HG03103 (cell line): Measurements from ENCODE around the gene SLC25A53.
"Not testable (repeated sequence)": the region's sequence is repeated elsewhere in the genome, so short reads cannot be mapped to it uniquely, and the experiment has no call there.

Experiments
- ATAC-seq: cut with Tn5 transposase; IDR thresholded peaks from one replicate; pipeline ENCODE4 v1.9.1; 2021; ENCODE audit warnings: low read depth; ENCODE audit not compliant: unreplicated experiment

SLC25A53 gene

DNA sequence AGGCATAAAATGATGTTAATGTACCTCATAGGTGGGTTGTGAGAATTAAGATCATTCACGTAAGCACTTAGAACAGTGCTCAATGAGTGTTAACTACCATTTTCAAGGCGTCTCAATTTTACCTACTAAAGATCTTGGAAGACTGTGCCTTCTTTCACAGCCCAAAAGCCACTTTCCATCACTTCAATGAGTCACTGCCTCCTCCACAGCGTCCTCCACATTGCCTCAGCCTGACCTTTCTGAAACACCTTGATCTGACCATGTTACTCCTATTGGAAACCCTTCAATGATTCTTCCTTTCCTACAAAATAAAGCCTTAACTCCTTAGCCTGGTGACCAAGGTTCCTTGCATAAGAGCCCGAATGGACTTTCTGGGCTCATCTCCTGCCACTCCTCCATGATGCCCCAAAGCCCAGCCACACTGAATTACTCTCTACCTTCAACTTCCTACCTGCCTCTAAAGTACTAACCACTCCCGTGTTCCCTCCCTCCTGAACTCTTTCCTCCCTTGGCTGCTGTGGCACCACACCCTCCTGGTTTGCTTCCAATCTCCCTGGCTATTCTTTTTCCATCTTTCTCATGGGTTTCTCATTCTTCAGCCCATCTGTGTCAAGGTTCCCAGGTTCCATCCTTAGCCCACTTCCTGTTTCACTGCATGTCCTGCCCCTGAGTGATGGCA lies 22.1 kb downstream of the SLC25A53 start:
- no peak for ATAC-seq

DNA sequence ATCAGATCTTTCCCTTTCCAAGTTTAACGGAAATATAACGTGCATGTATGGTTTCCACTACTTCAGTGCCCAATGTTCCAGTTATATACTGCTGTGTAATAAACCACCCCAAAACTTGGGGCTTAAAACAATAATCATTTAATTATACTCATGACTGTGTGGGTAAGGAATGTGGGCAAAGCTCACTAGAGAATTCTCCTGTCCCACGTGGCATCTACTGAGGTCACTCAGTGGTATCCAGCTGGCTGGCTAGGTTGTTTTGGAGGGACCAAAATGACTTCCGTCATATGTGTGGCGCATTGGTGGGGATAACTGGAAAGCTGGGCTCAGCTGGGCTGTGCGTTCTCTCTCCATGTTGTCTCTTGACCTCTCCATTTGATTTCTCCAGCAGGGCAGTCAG lies 26.0 kb downstream of the SLC25A53 start:
- ATAC-seq: no peak

DNA sequence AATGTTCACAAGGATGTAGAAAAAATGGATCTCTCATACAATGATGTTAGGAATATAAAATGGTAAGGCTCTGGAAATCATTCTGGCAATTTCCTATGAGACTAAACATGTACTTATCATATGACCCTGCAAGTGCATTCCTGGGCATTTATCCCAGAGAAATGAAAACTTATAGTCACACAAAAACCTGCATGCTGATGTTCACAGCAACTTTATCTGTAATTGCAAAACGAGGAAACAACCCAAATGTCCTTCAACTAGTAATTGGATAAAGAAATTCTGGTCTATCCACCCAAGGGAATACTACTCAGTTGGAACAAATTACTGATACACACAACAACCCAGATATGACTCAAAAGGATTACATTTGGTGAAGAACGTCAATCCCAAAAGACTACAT lies 30.0 kb downstream of the SLC25A53 start:
- no peak for ATAC-seq

DNA sequence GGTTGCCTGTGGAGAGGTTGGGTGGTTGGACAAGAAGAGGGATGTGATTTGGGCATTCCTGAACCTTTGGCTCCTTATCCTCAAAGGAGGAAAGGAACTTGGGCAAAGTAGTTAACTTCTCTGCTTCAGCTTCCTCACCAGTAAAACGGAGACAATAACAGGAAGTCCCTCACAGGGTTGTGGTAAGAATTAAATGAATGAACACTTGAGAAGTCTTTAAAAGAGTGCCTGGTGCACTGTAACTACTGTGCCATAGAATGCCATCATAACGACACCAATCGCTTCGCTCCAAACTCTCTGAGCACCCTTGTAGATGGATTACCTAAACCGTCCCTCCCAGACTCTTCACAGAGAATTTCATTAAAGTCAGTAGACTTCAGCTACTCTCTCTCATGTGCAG lies 34.0 kb downstream of the SLC25A53 start:
- no peak for ATAC-seq

DNA sequence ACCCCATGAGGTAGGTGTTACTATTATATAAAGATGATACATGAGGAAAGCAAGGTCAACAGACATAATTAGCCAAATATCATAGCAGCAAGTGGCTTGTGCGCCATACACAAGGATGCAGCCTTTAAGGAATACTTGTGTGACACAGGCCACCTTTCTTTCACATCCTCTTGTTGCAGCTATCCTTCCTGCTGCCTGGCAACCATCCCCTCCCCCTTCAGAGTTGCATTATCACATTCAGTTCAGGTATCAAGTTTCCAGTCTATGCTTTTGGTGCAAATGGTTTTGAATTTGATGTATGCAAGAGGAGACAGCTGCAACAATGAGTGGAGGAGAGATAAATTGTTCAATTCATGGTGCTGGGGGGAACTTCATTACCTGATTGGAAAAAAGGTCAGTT lies 38.0 kb downstream of the SLC25A53 start:
- no peak for ATAC-seq

DNA sequence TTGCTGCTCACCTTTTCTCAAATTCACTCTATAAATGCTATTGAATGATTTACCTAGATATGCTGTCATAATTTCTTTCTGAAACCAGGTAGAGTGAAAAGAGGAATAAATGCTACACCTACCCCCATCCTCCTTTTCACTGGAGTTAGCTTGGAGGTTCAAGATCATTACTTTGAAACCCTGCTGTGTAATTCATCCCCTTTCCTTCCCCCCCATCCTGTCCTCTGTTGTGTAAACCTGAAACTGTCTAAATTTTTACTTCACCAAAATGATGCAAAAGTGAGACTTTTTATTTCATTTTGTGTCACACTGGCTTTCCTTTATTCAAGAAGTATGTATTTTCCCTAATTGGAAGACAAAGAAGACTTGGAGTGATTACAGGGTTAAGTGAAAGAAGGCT lies 39.0 kb downstream of the SLC25A53 start:
- no peak for ATAC-seq

DNA sequence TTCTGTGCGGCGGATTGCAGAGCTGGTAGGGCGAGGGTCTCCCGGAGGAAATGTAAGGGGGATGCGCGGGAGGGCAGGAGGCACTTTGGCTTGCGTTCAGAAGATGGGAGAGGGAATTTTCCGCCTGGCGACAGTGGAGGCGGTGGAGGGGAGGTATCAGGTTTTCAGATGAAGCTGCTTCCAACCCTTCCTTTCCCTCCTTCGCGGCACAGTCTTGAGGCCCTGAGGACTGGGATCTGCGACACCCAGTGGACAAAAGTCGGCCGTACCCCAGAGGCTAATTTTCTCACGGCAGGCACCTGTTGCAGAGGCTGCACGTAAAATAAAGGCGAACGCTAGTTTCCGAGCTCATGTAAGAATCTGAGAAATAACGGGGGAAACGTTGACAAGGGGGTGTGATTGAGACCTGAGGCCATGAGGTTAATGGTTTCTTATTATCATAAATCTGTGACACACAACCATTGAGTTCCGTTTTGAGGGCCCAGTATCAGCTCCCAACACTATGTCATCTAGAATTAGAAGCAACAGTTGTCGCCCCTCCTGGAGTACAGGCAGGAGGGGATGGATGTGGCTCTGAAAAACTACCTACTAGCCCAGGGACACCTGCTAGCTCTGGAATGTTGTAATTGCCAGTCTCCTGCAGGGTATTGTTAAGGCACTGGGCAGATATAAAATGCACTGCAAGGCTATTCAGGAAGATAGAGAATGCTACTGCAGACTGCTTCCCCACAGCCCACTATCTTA lies 43.4 kb downstream of the SLC25A53 start:
- ATAC-seq: peak; percentile 43

DNA sequence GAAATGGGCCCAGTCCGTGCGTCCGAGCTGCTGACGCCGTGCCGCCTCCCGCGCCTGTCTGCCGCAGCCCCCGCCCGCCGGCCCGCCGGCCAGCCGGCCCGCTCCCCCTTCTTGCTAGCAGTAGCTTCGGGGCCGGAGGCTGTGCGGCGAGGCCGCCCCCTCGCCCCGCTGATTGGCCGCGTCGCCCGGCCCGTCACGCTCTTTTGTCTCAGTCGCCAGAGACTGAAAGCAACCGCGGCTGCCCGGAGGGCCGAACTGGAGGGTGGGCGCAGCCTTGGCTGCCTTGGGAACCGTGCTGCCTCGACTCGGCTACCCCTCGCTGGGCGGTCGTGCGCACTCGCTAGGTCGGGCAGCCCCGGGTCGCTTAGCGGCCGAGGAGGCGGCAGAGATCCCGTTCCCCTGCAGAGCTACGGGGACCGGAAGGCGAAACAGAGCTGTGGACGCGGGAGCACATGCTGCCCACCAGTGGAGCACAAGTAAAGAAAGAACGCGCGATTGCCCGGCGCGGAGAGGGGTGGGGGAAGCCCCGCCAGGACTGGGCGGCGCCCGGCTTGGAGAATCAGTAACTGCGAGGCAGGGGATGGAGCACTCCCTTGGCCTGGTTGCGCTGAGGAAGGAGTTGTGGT lies 44.4 kb downstream of the SLC25A53 start, which contains the start of gene ZCCHC18:
Gene ZCCHC18, plus strand, starts transcription at position 198 of the 626 bp plus-strand sequence. CDS start 1,589 bp downstream, outside the sequence.
- ATAC-seq: peak; percentile 58

DNA sequence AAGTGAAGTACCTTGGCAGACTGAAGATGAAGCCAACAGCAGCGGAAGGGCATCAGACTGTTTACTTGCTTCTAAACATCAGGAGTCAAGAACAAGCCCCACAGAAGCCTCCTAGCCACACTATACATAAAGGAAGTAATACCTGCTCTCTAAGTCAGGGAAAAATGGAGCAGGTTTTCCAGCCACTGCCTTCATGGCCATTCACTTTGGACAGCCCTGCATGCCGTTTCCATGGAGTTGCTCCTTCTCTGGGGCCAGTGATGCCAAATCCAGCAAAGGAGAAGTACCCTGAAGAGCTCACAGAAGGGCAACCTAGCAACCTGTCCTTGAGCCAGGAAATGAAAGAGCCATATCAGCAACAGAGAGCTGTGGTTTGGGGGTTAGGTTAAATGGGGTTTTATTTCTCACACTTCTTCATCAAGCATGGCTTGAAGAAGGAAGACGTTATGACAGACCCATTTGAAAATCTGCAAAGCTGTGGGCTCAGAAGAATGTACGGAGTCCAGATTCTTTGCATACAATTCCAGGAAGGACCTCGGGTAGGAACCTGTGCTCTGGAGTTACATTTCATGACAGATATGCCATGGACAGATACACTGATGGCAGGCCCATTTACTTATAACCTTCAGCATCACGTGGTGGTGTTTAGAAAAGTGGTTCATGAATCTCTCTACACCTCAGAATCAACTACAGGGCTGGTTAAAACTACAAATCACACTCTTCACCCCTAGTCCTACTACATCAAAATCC lies 46.1 kb downstream of the SLC25A53 start:
- ATAC-seq: peak; percentile 41

DNA sequence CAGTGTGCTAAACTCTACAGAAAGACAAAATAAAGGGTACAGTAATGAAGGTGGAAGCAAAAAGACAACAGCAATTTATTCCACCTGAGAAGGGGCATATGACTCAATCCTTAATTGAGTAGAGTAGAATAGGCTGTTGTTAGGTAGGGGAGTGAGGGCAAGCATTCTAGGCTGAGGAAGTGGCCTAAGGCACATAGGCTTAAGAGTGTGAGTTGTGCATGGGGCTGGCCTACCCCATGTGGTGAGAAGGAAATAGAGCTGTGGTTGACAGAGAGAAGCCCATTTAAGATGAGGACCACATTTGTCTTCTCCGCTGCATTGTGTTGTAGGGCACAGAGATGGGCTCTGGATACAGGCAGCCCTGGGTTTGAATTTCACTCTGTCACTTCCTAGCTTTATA lies 47.9 kb downstream of the SLC25A53 start:
- no peak for ATAC-seq

DNA sequence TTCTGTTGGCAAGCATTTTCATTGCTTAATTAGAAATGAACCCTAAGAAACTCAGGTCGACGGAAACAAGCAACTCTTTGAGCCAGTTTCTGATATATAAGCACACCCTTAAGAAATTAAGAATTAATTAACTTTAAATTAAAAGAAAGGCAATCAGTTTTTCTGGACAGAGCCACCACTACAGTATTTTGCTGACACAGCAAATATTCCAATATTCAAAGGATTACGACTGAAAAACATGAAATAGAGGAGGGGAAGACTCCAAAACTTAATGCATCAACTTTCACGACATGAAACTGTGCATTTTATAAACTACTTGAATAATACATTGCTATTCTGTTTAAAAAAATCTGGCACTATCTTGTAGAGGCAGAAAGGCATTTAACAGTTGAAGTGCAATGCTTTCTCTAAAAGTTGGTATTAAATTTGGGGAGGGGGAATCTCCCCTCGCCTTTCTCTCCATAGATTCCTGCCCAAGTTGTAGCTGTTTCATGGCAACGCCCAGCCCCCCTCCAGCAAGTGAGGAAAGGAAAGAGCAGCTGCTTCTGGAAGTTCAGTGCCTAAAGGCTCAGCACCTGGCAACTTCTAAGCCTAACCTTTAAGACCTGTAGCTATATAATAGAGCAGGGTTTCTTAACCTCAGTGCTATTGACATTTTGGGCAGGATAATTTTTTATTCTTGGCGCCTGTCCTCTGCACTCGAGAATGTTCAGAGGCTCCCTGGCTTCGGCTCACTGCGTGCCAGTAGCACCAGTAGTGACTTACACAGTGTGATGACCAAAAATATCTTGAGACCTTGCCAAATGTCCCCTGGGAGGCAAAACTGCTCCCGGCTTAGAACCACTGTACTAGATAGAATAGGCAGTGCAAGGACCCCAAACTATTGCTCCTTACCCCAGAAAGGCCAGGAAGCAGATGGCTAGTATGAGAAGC lies 51.2 kb downstream of the SLC25A53 start:
- no peak for ATAC-seq

DNA sequence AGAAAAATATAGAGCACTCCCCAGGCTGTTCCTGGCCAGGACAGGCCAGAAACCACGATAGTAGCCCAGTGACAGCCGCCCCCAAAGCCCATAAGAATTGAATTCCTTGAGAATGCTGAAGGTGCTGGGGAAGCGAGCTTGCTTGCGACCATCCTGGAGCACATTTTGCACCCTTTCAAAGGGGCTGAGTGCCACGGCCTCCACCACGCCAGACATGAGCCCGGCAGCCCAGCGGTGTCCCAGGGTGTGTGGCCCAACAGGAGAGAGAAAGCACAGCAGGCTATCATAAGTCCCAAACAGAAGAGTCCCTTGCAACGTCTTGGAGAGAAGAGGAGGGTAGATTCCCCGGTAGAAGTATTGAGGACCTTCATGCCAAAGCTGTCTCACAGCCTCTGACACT lies 52.1 kb downstream of the SLC25A53 start:
- no peak for ATAC-seq

DNA sequence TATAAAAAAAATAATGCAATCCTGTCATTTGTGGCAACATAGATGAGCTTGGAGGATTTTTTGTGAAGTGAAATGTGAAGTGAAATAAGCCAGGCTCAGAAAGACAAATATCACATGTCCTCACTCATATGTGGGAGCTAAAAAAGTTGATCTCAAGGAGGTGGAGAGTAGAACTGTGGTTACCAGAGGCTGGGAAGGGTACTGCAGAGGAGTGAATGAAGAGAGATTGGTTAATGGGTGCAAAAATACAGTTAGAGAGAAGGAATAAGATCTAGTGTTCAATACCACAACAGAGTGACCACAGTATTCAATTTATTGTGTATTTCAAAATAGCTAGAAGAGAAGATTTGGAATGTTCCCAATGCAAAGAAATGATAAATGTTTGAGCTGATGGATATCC lies 57.9 kb downstream of the SLC25A53 start:
- ATAC-seq: no peak

DNA sequence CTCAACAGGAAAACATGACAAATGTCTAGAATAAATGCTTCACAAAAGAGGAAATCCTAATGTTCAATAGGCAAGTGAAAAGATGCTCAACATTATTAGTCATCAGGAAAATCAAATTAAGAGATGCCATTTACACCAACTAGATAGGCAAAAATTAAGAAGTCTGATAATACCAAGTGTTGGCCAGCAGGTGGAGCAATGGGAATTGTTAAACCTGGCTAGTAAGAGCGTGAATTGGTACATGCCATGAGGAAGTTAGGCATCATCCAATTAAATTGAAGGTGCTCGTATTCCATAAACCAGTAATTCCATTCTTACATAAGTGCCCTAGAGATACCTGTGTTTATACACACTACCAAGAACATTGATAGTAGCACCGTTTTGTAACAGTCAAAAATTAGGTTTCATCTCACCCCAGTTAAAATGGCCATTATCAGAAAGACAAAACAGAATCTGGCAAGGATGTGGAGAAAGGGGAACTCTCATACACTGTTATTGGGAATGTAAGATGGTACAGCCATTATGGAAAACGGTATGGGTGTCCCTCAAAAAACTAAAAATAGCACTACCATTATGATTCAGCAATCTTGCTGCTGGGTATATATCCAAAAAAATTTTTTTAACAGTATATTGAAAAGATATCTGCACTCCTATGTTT lies 58.5 kb downstream of the SLC25A53 start:
- ATAC-seq: peak; percentile 65

DNA sequence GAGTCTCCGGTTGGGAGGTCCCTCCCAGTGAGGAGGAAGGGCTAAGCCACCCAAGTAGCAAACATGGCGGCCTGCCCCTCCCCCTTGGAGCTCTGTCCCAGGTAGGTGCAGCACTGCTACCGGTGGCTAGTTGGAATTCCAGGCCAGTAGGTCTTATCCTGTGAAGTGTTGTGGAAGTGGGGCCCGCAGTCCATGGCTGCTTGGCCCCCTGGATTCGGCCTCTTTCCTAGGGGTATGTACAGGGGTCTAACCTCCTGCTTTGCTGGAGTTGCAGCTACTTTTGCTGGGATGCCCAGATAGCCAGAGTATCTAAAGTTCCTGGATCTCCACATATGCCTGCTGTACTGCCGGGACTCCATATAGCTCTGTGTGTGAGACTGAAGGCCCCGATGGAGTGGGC lies 70.9 kb downstream of the SLC25A53 start:
- ATAC-seq: no peak

DNA sequence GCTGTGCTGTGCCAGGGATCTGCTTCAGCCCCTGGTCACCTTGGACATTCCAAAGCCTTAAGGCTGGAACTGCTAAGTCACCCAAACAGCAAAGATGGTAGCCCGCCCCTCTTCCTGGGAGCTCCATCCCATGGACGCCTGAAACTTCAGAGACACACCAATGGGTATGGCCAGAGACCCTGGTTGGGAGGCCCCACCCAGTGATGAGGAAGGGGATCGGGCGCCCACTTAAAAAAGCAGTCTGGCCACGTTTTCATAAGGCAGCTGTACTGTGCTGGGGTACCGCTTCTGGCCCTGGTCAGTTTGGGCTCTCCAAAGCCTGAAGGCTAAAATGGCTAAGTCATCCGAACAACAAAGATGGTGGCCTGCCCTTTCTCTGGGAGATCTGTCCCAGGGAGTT lies 71.3 kb downstream of the SLC25A53 start:
- ATAC-seq: no peak

DNA sequence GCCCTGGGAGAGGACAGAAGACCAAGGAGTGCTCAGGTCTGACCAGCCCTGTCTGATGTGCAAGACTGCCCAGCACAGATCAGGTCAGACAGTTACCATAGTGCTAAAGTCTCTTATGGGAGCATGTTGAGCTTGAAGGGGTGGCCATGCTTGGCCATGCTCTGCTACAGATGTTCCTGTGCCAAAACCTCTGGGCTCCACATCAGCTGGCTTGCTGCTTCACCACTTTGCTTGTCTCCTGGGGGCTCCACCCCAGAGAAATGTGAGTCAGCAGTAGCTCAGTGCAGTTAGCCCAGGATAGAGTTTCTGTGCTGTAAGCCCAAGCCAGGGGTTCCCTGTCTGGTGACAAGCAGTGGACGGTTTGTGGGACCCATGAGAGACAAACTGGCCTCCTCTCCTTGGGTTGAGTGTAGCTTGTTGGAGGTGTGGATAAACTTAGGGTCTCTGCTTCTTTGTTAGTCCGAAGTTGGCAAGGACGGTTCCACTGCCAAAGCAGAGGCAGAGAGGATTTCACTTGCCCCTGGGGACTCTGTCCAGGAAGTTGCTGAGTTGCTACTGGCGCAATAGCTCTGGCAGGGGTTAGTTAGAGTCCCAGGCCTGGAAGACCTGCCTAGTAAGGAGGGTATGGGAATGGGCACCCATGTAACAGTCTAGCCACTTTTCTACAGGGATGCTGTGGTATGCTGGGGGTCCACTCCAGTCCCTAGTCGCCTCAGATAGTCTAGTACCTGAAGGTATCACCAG lies 72.1 kb downstream of the SLC25A53 start:
- no peak for ATAC-seq

DNA sequence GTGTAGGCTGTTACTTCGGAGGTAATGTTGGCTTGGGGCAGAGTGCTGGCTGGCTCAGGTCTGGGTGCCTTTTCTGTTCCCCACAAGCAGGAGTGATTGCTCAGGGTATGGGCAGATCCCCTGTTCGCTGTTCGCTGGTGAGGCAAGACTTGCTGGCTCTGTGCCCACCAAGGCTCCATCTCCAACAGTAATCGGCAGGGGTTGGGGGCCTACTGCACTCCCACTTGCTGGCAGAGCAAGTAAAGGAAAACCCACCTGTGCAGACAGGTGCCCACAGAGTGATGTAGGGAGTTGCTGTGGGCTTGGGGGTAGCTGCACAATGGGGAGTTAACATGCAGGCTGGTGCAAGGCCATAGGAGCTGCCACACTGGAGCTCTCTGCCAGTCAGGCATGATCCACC lies 72.7 kb downstream of the SLC25A53 start:
- ATAC-seq: no peak

DNA sequence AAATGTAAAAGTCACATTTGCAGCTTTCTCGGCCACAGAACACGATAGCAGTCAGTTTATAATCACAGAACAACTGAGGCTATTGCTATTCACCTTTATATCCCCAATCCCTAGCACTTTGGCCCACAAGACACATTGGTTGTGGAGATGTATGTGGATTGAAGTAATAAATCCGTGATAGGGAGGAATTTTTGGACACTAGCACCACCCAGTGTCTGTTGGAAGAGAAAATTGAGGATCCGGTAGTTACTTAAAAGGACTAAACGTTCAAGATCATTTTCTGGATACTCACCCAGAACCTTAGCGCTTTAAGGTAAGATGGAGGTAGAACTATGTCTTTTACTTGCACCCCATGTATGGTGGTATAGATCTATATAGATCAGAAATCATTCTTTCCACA lies 79.0 kb downstream of the SLC25A53 start:
- ATAC-seq: not testable (repeated sequence)
